GM19397 (cell line): Measurements from ENCODE around the gene ELFN2.

Experiments used
- ATAC-seq: cut with Tn5 transposase; IDR thresholded peaks from one replicate; pipeline ENCODE4 v1.9.1; 2021; ENCODE audit warnings: mild to moderate bottlenecking, moderate library complexity; ENCODE audit not compliant: unreplicated experiment

ELFN2 gene

DNA sequence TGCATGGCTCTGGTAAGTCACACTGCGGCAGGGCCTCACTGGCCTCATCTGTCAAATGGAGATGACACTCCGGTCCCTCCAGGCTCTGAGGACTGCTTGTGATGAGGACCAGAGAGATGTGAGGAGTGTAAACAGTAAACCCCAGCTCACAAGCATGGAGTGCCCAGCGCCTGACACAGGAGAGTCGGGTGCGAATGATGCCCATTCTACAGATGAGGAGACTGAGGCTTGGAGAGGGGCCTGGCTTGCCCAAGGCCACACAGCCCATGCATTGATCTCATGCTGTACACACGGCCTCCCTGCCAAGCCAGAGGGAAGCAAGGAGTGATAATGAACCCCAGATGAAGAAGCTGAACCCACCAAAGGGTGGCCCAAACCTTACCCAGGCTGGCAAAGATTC lies 37.2 kb downstream of the ELFN2 start:
- ATAC-seq = no peak

- no peak for ATAC-seq
These were observed 38.7 kb downstream of the ELFN2 start for GRCh38 chr22:37388538-37388937.

DNA sequence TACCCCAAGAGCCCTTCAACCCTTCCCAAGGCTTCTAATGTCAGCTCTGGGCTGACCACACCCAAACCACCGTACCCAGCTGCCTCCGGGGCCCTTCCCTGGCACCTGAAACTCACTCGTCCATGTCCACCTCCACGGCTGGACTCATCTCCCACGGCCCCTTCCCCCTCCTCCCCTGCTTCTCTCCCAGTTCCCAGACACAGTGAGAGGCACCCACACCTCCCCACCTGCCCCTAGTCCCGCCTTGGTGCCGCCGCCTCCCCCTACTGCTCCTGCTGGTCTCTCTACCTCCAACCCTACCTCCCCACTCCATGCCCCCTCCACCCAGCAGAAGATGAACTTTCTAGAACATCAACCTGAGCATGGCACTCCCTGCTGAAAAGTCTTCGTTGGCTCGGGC lies 39.5 kb downstream of the ELFN2 start:
- ATAC-seq = no peak

DNA sequence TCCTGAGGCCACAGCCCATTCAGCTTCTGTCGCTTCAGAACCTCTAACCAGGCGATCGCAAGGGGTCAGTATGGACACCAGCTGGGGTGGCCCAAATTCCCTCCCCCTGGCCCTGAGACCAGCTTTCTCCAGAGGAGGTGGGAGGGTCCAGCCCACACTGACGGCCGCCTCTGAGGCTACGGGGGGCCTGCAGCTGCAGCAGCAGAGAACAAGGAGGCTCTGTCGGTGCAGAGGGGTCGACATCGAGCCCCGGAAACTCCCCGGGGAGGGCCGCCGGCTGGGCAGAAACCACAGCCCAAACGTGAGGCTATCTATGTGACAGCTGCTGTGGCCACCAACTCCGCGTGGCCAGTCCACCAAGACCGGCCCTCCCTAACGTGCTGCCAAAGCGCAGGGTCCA lies 40.8 kb downstream of the ELFN2 start:
- no peak for ATAC-seq

DNA sequence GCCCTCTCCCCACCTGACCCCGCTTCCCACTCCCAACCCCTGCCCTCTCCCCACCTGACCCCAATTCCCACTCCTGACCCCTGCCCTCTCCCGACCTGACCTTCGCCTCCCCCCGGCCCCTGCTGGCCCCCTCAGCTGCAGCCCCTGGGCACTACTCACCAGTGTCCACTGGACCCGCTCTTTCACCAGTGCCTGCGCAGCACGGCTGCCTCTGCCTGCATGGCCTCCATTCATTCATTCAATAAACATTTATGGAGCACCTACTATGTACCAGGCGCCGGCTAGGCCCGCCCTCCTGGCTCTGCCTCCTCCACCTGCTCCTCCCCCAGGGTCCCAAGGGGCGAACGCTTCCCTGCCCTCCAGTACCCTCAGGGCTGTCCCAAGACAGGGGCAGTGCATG lies 42.6 kb downstream of the ELFN2 start:
- no peak for ATAC-seq

DNA sequence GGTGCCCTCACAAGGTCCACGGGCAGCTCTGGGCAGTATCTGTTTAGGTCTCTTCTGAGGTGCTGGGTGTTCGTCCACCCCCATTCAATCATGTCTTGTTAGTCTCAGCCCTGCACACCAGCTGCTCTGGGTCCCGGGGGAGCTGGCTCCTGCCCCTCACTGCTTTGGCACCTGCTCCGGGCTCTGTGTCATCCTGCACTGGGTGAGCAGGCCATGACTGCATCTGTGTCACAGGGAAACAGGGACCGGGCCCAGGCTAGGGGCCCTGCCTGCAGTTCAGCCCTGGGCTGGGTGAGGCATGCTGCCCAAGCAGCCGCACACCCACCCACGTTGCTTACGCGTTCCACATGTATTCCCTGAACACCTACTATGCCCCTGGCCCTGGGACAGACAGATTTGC lies 43.9 kb downstream of the ELFN2 start:
- ATAC-seq = no peak

GRCh38 chr22:37381489-37381888 lies 45.8 kb downstream of the ELFN2 start:
- no peak for ATAC-seq

DNA sequence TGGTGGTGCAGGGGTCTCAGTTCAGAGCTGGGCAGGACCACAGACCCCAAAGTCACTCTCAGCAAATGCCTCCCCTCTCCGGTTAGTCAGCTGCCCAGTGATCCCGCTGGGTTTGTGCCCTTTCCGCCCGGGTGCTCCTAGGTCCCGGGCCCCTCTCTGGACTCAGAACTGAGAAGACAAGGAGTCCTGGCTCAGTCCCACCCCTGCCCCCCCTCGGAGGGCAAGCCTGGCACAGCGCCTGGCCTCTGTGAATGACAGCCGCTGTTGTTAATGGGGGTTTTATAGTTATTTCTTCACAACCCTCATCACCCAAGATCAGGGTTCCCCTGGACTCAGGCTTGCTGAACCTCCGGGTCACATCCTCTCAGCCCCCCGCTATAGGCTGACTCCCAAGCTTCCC lies 47.6 kb downstream of the ELFN2 start:
- no peak for ATAC-seq

- no peak for ATAC-seq
These were observed 48.2 kb downstream of the ELFN2 start for GRCh38 chr22:37379085-37379484.

DNA sequence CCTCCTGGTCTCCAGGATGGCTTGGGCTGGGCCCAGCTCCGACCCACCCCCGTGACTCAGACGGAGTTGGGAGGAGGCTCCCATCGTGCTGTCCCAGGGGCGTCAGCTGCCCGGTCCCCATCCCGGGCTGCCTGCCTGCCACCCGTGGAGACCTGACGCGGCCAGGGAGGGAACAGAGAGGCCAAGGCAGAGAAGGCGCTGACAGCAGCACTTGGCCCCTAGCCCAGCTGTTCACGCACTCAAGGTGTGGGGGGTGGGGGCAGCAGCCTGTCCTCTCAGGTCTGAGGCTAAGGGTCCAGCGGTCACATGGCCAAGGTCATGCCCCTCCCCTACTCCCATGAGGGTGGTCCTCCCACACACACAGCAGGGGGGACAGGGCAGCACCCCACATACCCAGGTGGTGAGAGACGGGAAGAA lies 48.6 kb downstream of the ELFN2 start:
- no peak for ATAC-seq

DNA sequence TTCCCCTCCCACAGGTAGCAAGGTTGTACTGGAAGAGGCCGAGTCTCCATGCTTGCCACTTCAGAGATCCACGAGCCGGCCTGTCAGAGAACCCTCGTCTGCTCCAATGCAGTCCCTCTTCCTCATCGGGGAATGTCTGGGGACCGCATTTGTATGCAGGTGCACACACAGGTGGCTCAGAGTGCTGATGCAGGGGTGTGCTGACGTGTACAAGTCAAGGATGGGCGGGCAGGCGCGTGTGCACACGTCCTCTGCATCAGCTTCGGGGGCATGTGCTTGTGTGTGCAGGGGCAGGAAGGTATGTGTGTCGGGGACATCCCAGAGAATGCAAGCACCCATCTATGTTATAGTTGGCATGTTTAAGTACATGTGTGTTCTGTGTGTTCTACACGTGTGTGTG lies 49.4 kb downstream of the ELFN2 start:
- no peak for ATAC-seq

DNA sequence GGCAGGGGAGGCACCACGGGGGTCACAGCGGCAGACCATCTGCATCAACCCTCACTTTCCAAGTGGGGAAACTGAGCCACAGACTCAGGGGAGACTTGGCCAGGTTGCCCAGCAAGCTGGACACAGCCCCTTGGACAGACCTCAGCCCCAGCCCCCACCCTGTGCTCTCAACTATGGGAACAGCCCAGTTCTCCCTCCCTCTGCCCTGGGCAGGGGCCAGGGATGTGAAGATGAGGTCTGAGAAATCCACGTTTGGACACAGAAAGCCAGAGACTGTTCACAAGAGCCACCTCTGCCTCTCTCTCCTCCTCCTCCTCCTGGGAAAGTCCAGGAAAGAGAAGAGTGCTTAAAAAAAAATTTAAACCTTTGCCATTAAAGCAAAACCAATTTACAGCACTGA lies 50.1 kb downstream of the ELFN2 start:
- ATAC-seq = no peak

DNA sequence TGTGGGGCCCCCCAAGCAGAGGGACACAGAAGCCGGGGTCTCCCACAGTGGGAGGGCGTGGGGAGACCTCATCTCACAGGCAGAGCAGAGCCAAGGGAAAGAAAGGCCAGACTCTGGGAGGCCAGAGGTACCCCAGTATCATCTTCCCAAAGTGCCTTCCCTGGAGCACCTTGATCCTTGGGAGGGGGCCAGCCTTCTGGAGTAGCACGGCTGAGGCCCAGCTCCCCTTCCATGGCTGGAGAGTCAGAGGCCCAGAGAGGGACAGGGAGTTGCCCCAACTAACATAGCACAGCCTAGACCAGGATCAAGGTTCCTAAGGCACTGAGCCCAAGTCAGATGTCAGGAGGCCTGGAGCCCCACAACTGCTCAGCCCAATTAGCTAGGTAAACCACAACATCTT lies 50.6 kb downstream of the ELFN2 start:
- no peak for ATAC-seq

DNA sequence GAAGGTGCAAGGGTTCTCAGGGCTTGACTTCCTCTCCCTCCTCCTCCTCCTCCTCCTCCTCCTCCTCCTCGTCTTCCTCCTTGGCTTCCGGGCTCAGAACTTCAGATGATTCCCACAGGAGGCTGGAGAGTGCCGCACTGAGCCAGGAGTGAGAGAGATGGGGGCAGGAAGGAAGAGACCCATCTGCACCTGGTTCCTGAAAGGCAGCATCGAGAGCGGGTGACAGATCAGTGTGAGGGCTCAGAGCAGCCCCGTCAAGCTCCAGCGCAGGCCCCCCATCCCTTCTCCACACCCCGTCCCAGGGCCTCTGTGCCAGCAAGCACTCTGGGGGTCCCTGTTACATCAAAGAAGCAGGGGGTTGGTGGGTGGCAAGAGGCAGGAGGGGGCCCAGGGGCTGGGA lies 51.5 kb downstream of the ELFN2 start:
- no peak for ATAC-seq

GRCh38 chr22:37374571-37374970 lies 52.7 kb downstream of the ELFN2 start:
- ATAC-seq = no peak

GRCh38 chr22:37373451-37373850 lies 53.8 kb downstream of the ELFN2 start:
- no peak for ATAC-seq

DNA sequence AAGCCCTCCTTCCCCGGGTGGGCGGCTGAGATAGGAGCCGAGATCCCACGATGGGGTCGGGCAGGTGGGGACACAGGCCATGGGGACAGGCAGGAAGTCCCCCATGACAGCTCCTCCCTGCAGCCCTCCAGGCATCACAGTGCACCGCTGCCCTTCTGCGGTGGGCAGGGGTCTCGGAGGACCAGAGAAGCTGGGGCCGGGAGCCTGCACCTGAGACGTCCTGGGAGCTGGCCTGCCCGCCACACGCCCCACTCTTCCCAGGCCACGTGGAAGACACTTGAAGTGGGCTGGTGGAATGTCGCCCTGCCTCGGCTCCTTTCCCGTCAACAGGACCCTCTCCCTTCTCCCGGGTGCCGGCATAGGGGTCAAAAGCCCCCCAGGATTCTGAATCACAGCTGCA lies 55.4 kb downstream of the ELFN2 start:
- ATAC-seq = no peak

- no peak for ATAC-seq
These were observed 55.8 kb downstream of the ELFN2 start for GRCh38 chr22:37371491-37371890.

DNA sequence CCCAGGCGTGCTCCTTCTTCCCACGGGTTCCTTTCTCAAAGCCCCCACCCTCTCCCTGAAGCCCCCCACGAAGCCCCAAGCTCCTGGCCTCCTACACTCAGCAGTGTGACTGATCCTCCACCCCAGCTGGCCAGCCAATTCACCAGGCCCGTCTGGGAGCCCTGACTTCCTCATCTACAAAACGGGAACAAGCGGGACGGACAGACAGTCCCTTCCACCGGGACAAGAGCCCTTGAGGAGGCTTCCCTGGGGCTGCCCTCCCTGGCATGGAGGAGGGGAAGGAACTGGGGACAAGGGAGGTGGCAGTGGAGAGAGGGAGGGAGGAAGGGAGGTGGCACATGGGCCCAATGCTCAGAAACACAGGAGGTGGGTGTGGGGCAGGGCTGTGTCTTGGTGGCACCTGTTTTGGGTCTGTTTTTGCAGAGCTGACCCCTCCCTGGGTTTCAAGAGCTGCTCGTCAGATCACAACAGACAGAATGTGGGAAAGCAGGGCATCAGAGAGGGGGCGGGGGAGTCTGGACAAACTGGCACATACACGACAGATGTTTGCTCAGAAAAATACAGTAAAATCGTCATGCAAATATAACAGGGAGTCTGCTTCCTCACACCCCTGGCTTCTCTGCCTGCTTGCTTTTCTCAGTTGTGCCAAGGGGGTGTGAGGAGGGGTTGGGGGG lies 56.8 kb downstream of the ELFN2 start:
- ATAC-seq = no peak

DNA sequence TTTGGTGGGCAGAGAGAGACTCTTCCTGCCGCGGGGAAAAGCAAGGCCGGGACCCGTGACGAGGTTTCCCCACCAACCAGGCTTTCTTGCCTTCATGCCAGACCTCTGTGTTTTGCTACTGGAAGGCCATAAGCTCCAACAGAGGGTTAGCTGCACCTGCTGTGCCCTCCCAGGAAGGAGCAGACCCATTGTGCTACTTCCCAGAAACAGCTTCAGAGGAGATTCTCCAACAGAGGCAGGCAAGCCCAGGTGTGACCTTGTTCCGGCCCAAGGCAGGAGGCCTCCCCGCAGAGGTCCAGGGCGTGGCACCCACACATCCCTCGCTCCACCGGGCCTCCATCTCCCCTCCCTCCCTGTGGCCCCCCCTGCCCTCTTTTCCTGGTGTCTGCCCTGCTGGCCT lies 57.8 kb downstream of the ELFN2 start:
- no peak for ATAC-seq

DNA sequence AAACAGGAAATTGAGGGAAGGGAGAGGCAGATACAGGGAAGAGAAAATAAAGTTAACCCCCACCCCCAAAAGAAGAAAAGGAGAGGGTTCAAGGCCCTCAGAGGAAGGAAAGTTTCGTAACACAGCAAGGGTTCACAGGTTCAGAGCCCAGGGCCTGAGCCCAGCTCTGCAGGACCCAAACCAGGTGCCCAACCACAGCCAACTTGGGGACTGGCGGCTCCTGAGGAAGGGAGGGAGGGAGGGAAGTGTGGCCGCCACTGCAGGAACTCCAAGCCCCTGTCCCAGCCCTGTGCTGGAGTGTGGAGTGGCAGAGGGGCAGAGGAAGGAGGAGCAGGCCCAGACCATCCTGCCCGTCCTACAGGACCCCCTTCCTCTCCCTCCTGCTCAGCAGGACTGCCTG lies 59.2 kb downstream of the ELFN2 start:
- ATAC-seq = no peak

DNA sequence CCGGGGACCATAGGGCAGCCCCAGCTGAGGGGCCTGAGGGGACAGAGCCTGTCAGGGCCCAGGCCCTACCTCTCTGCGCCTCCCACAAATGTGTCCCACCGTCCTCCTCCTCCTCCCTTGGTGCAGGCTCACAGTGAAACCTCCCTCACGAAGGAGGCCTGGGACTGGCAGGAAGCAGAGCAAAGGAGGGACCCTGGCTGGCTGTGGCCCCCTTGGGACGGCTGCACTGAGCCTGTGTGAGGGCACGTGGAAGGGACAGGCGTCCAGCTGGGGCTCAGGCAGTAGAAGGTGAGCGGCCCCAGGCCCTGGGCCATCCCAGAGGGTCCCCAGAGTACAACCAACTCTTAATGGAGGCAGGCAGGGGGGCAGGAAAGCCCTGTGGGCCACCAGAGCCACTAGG lies 60.7 kb downstream of the ELFN2 start:
- no peak for ATAC-seq

DNA sequence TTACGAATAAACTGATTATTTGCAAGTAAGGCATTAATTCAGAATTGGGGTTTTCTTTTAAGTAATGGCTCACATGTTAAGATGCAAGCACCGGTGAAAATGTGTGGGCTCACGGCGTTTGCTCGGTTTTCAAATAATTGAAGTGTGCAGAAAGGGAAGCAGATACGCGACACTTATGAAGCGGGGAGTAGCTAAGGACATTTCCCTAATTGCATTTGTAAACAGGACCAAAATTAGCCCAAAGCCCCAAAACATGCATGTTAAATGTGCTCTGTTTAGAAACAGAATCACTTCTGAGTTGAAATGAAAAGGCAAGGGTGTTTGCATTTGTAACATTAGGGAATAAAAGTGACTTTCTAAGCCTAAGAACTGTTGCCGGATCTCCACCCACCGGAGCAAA lies 61.3 kb downstream of the ELFN2 start:
- no peak for ATAC-seq
